SK-N-SH treated with all-trans-retinoic acid at 6 μM for 48 hours (cell line): Measurements from ENCODE around the gene TTLL7.

Experiments
- ARNTL ChIP-seq: fragments of 450-650 bp; formaldehyde crosslinking; IDR thresholded peaks from 2 replicates; pipeline ENCODE4 v1.5.0; 2020; ENCODE audit warnings: low read depth, mild to moderate bottlenecking, moderate library complexity, borderline replicate concordance
- BACH2 ChIP-seq: fragments of 250-450 bp; sonication (Bioruptor Pico); IDR thresholded peaks from 2 replicates; pipeline ENCODE4 v1.9.0; 2021; ENCODE audit warnings: mild to moderate bottlenecking, borderline replicate concordance
- CSDC2 ChIP-seq: fragments of 250-450 bp; sonication (Bioruptor Pico); IDR thresholded peaks from 2 replicates; pipeline ENCODE4 v1.5.0; 2020; ENCODE audit warnings: mild to moderate bottlenecking, moderate library complexity
- GLIS3 ChIP-seq: fragments of 250-450 bp; sonication (Bioruptor Pico); IDR thresholded peaks from 2 replicates; pipeline ENCODE4 v1.5.0; 2020; ENCODE audit warnings: mild to moderate bottlenecking, moderate library complexity
- PPARA ChIP-seq: fragments of 250-450 bp; sonication (Bioruptor Pico); IDR thresholded peaks from 2 replicates; pipeline ENCODE4 v1.5.0; 2020; ENCODE audit warnings: mild to moderate bottlenecking, borderline replicate concordance
- RARB ChIP-seq: fragments of 250-450 bp; sonication (Bioruptor Pico); IDR thresholded peaks from 2 replicates; pipeline ENCODE4 v1.8.0; 2021; ENCODE audit warnings: mild to moderate bottlenecking, moderate library complexity
- SNAI2 ChIP-seq: fragments of 250-450 bp; sonication (Bioruptor Pico); IDR thresholded peaks from 2 replicates; pipeline ENCODE4 v1.5.0; 2020; ENCODE audit warnings: mild to moderate bottlenecking, moderate library complexity
- TOX ChIP-seq: fragments of 250-450 bp; sonication (Bioruptor Pico); IDR thresholded peaks from 2 replicates; pipeline ENCODE4 v1.8.0; 2021; ENCODE audit warnings: mild to moderate bottlenecking, moderate library complexity, borderline replicate concordance
- ZC3H10 ChIP-seq: fragments of 250-450 bp; sonication (Bioruptor Pico); IDR thresholded peaks from 2 replicates; pipeline ENCODE4 v1.5.1; 2021; ENCODE audit warnings: mild to moderate bottlenecking, moderate library complexity
- ZFP3 ChIP-seq: fragments of 250-450 bp; sonication (Bioruptor Pico); IDR thresholded peaks from 2 replicates; pipeline ENCODE4 v1.5.0; 2020; ENCODE audit warnings: mild to moderate bottlenecking, moderate library complexity
- TF ChIP-seq, protein P1 (sequence below): fragments of 250-450 bp; sonication (Bioruptor Pico); IDR thresholded peaks from 2 replicates; pipeline ENCODE4 v1.5.0; 2020; ENCODE audit warnings: mild to moderate bottlenecking, moderate library complexity
- TF ChIP-seq, protein P2 (sequence below): fragments of 250-450 bp; sonication (Bioruptor Pico); IDR thresholded peaks from 2 replicates; pipeline ENCODE4 v1.5.1; 2020; ENCODE audit warnings: low read depth, mild to moderate bottlenecking, moderate library complexity
- TF ChIP-seq, protein P3 (sequence below): fragments of 250-450 bp; sonication (Bioruptor Pico); IDR thresholded peaks from 2 replicates; pipeline ENCODE4 v1.5.1; 2021; ENCODE audit warnings: mild to moderate bottlenecking, moderate library complexity
- TF ChIP-seq, protein P4 (sequence below): fragments of 250-450 bp; sonication (Bioruptor Pico); IDR thresholded peaks from 2 replicates; pipeline ENCODE4 v1.8.0; 2020; ENCODE audit warnings: mild to moderate bottlenecking, moderate library complexity, borderline replicate concordance

DNA sequence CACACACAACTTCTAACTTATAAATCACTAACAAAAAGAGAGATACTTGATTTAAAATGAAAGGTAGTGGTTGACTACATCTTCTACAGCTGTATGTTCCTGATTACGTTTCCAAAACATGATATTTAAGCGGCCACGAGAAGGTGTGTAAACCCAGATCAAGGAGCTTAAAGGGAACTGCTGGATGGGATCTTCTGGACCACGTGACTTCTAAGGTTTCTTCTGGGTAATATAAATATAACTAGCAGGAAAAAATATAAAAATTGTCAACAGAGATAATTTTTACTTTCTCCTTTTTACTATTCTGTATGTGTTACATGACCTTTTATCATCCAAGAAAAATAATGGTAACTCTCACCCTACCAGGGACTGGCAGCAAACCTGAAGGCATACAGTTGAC, 66.2 kb downstream of the TTLL7 start:
- TF ChIP-seq ZFP3 (no peak), RARB (CRISPR knock-in tag) (no peak), GLIS3 (no peak), TOX (CRISPR knock-in tag) (no peak), PPARA (CRISPR knock-in tag) (no peak), CSDC2 (CRISPR knock-in tag) (no peak), ARNTL (CRISPR knock-in tag) (no peak), SNAI2 (CRISPR knock-in tag) (no peak), ZC3H10 (CRISPR knock-in tag) (no peak), BACH2 (CRISPR knock-in tag) (no peak)
- TF ChIP-seq, protein P1, sequence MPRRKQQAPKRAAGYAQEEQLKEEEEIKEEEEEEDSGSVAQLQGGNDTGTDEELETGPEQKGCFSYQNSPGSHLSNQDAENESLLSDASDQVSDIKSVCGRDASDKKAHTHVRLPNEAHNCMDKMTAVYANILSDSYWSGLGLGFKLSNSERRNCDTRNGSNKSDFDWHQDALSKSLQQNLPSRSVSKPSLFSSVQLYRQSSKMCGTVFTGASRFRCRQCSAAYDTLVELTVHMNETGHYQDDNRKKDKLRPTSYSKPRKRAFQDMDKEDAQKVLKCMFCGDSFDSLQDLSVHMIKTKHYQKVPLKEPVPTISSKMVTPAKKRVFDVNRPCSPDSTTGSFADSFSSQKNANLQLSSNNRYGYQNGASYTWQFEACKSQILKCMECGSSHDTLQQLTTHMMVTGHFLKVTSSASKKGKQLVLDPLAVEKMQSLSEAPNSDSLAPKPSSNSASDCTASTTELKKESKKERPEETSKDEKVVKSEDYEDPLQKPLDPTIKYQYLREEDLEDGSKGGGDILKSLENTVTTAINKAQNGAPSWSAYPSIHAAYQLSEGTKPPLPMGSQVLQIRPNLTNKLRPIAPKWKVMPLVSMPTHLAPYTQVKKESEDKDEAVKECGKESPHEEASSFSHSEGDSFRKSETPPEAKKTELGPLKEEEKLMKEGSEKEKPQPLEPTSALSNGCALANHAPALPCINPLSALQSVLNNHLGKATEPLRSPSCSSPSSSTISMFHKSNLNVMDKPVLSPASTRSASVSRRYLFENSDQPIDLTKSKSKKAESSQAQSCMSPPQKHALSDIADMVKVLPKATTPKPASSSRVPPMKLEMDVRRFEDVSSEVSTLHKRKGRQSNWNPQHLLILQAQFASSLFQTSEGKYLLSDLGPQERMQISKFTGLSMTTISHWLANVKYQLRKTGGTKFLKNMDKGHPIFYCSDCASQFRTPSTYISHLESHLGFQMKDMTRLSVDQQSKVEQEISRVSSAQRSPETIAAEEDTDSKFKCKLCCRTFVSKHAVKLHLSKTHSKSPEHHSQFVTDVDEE = no peak
- TF ChIP-seq, protein P2, sequence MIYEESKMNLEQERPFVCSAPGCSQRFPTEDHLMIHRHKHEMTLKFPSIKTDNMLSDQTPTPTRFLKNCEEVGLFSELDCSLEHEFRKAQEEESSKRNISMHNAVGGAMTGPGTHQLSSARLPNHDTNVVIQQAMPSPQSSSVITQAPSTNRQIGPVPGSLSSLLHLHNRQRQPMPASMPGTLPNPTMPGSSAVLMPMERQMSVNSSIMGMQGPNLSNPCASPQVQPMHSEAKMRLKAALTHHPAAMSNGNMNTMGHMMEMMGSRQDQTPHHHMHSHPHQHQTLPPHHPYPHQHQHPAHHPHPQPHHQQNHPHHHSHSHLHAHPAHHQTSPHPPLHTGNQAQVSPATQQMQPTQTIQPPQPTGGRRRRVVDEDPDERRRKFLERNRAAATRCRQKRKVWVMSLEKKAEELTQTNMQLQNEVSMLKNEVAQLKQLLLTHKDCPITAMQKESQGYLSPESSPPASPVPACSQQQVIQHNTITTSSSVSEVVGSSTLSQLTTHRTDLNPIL (CRISPR knock-in tag) = no peak
- TF ChIP-seq, protein P3, sequence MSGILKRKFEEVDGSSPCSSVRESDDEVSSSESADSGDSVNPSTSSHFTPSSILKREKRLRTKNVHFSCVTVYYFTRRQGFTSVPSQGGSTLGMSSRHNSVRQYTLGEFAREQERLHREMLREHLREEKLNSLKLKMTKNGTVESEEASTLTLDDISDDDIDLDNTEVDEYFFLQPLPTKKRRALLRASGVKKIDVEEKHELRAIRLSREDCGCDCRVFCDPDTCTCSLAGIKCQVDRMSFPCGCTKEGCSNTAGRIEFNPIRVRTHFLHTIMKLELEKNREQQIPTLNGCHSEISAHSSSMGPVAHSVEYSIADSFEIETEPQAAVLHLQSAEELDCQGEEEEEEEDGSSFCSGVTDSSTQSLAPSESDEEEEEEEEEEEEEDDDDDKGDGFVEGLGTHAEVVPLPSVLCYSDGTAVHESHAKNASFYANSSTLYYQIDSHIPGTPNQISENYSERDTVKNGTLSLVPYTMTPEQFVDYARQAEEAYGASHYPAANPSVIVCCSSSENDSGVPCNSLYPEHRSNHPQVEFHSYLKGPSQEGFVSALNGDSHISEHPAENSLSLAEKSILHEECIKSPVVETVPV (CRISPR knock-in tag) = no peak
- TF ChIP-seq, protein P4, sequence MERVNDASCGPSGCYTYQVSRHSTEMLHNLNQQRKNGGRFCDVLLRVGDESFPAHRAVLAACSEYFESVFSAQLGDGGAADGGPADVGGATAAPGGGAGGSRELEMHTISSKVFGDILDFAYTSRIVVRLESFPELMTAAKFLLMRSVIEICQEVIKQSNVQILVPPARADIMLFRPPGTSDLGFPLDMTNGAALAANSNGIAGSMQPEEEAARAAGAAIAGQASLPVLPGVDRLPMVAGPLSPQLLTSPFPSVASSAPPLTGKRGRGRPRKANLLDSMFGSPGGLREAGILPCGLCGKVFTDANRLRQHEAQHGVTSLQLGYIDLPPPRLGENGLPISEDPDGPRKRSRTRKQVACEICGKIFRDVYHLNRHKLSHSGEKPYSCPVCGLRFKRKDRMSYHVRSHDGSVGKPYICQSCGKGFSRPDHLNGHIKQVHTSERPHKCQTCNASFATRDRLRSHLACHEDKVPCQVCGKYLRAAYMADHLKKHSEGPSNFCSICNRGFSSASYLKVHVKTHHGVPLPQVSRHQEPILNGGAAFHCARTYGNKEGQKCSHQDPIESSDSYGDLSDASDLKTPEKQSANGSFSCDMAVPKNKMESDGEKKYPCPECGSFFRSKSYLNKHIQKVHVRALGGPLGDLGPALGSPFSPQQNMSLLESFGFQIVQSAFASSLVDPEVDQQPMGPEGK (CRISPR knock-in tag) = no peak
